HG03108 (cell line): ENCODE data around the gene ATP6V0E1.
"Not testable (repeated sequence)": the region's sequence is repeated elsewhere in the genome, so short reads cannot be mapped to it uniquely, and the experiment has no call there.

Source experiments
- ATAC-seq: cut with Tn5 transposase; IDR thresholded peaks from one replicate; pipeline ENCODE4 v1.9.1; 2021; ENCODE audit warnings: moderate library complexity; ENCODE audit not compliant: unreplicated experiment

ATP6V0E1 gene

DNA sequence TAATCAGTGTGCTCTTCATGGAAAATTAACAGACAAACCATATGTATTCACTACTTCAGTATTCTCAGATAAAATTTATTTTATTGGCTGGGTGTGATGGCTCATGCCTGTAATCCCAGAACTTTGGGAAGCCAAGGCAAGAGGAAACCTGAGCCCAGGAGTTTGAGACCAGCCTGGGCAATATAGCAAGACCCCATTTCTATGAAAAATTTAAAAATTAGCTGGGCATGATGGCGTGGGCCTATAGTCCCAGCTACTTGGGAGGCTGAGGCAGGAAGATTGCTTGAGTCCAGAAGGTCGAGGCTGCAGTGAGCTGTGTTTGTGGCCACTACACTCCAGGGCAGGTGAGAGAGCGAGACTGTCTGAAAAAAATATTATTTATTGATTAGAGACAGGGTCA lies 49.2 kb downstream of the ATP6V0E1 start:
- no peak for ATAC-seq

DNA sequence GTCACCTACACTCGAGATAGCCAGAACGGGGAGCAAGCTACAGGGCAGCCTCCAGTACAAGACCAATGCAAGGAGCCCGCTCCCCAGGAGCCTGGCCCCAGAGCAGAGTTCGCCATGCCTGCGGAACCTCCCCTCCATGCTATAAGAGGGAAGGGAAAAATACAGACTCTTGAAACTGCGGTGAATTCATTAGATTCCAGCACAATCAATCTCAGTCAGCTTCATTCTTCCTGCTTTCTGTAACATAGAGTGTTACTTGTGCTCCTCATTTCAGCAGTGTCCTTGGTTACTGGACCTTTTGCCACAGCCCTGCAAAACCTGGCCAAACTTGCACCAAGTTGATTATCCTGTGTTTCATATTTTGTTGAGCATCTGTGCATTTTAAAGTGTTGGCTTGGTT lies 50.4 kb downstream of the ATP6V0E1 start:
- no peak for ATAC-seq

DNA sequence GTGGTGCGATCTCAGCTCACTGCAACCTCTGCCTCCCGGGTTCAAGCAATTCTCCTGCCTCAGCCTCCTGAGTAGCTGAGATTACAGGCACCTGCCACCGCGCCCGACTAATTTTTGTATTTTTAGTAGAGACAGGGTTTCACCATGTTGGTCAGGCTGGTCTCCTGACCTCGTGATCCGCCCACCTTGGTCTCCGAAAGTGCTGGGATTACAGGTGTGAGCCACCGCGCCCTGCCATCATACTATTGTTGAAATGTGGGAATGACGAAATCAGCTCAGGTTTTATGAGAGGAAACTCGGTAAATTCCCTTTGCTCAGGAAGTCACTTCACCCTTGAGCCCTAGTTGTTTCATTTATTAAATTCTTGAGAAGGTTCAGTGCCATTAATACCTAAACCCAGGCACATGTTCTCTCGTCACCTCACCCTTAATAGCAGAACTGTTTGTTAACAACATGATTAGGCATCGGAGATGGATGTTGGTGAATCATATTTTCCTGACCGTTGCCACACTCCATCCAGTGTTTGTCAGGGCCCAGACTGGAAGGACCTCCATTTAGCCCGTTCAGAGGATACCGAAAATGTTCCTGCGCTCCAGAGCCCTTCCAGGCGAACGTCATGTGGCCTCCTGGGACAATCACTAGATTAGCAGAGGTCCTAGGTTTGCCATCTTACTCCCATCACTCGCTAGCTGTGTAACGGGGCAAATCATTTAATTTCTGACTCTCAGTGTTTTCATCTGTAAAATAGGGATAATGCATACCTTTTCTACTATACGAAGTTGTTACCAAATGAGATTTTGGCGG lies 52.5 kb downstream of the ATP6V0E1 start:
- peak; percentile 72 for ATAC-seq

DNA sequence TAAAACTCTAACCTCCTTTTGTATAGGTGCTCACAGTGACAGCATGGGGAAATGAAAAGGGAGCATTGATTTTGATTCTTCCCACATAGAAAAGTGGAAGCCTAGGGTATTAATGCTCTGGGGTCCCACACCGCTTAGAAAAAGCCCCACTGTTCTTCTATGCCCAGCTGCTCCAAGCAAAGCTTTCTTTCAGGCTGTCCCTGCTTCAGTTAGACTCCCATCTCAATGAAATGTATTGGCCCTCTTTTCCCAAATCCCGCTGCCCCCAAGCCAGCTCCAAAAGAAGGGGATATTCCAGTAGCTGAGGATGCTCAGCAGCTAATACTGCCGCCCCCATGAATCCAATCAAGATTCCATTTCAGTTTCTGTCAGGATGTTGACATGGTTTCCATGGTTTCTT lies 55.6 kb downstream of the ATP6V0E1 start:
- no peak for ATAC-seq

DNA sequence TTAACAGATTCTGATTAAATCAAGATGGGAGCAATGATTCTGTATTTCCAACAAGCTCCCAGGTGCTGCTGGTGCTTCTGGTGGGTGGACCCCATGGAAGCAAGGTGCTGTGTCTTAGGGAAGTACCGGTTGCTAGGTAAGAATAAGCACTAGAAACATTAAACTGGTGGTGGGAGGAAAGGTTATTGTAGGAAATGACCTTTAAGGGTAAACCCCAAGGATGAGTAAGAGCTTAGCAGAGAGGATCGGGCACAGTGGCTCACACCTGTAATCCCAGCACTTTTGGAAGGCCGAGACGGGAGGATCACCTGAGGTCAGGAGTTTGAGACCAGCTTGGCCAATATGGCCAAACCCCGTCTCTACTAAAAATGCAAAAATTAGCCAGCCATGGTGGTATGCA lies 56.4 kb downstream of the ATP6V0E1 start:
- ATAC-seq = no peak

DNA sequence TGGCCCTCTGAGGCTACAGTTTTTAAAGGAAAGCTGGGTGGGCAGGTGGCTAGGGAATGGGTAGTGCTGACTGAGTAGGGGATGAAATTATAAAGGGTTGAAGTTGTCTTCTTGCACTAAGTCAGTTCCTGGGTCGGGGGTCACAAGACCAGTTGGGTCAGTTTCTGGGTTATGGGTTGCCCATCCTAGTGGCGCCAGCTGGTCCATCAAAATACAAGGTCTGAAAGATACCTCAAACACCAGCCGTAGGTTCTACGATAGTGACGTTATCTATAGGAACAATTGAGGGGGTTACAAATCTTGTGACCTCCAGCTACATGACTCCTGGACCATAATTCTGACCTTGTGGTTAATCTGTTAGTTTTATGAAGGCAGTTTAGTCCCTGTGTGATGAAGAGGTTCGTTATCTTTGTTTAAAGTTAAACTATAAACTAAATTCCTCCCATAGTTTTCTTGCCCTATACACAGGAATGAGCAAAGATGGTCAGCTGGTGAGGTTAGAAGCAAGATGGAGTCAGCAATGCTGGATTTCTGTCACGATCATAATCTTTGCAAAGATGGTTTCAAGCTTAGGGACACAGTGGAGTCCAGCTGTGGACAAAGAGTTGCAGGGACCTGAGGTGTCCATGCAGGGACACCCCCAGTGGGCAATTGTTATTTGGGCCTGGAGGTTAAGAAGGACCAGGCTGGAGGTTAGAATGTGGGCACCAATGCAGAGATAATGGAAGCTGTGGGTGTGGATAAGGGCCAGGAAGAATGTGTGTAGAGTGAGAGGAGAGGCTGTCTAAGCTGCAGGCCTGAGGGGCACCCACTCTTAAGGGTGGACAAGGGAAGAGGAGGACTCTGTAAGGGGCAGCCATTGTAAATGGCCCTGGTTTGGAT lies 58.6 kb downstream of the ATP6V0E1 start:
- no peak for ATAC-seq

DNA sequence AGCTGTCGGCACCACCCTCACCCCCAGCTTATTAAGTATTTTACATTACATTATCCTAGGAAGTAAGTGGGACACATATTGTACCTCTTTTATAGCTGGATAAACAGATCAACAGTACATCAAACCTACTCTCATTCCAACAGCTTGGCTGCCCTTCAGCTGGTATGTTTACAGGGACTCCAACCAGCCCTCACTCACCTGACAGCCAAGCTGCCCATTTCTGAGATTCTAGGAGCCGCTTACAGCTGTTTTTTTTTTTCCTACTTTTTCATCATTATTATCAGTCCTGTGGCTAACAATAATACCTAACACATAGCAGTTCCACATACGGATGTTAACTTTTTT lies 59.2 kb downstream of the ATP6V0E1 start:
- ATAC-seq = no peak

DNA sequence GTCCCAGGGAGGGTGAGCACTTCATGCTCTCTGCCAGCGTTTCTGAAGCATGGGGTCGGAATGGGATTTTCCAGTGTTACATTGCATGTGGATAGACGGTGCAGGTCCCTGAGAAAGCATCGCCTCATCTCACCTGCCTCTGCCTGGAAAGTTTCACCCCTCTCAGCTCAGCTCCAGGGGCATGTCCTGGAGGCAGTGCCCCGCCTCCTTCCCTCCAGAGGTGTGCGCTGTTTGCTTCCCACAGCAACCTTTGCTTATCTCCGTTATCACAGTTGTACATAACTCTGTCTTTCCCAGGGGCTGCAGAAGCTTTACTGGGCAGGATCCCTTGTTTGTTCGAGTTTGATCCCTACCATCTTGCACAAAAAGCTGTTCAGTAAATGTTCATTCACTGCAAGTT lies 61.9 kb downstream of the ATP6V0E1 start:
- no peak for ATAC-seq

DNA sequence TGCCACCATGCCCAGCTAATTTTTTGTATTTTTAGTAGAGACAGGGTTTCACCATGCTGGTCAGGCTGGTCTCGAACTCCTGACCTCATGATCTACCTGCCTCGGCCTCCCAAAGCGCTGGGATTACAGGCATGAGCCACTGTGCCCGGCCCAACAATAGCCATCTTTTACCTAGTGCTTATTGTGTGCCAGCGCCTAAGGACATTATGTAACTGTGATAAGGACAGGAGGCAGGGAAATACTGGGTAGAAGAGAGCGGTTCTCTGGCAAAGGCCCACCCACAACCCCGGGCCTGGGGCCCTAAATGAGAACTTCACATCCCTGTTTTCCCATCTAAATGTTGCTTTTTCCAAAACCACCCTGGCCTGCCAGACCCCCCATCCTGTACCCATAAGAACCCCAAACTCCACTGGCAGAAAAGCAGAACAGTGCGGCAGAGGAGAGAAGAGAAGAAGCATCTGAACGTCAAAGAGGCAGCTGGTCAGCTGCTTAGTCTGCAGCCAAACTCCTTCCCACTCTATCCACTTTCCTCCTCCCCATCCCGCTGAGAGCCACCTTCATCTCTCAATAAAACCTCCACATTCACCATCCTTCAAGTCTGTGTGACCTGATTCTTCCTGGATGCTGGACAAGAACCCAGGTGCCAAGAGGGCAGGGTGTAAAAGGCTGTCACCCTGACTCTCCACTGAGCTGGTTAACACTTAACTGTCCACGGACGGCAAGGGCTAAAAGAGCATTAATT lies 63.7 kb downstream of the ATP6V0E1 start:
- ATAC-seq = not testable (repeated sequence)

DNA sequence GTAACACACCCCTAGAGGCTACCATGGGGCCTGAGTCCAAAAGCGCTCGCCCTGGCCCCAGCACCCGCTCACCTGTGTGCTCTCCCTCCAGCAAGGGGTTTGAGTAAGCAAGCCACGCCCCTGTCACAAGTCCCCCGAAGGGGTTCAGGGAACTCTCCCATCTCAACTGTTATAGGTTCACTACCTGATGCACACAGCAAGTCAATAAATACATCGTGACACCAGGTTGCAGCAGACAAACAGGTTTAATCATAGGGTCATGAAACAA lies 64.2 kb downstream of the ATP6V0E1 start:
- ATAC-seq = no peak

DNA sequence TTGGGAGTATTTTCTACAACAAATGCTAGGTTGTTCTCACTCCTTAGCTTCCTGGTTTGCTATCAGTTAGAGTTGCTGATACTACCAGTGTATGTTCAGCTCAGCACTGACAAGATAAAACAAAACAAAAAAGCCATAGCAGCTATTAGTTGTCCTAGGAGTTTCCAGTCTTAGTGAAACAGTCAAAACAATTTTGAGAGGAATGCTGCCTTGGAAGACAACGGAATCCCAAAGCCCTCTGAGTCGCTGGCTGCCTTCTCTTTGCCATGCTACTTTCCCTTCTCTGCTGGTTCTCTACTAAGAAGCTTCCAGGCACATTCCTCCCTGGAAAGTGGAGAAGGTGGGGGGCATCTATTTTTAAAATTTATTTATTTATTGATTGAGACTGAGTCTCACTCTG lies 67.2 kb downstream of the ATP6V0E1 start:
- ATAC-seq = no peak

DNA sequence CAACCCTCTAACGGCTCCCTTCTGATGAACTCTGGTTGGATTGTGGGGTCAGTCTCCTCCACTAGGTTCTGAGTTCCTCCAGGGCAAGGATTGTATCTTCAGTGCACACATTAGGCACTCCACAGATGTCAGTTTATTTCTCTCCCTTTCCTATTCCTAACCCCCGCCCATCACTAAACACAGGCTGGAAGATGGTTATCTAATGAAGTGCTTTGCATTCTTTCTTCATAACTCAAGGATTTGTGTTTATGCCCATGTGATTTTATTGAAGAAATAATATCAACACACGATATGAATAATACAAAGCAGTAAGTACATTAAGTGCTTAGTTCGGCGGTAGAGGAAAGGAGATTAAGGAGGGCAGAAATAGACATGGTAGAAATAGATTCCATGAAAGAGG lies 68.2 kb downstream of the ATP6V0E1 start:
- ATAC-seq = no peak

DNA sequence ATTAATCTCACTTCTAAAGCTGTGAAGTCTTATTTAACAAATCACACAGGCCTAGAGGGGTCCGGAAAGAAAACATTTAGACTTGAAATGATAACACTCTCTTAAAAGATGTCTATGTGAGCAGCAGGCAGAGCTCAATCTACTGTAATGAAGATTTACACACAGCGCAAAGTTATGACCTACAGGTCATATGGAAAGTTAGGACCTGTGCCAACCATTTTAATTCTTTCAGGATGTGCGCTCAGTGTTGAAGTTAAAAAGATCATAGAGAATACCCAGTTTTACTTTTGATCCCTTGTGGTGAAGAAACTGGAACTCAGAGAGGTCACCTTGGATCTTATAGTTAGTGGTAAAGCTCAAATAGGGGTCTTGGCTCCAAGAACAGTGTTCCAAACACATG lies 69.5 kb downstream of the ATP6V0E1 start:
- no peak for ATAC-seq

DNA sequence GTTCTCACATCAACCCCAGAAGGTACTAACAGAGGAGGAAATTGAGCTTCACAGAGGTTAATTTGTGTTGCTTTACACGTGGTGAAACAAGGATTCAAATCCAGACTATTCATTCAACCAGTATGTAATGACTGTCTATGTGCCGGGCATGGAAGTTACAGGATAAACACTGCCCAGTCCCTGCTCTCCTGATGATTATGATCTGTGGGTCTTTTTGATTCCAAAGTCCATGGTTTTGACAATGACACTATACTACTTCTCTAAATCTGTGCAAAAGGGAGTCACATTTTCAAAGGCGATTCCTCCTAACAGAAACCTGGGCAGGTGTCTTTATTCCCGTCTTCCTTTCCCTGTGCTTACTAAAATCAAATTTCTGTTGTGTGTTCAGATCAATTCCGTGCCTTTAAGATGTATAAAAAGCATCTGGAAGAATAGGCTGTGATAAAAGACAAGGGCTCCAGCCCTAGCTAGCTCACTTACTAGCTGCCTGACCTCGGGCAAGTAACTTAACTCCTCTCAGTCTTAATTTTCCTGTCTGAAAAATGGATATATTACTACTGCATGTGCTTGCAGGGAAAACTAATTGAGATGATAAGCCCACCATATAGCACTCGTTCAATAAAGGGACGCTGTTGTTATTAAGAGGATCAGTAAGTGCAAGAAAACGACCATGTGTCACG lies 71.6 kb downstream of the ATP6V0E1 start:
- ATAC-seq = no peak

DNA sequence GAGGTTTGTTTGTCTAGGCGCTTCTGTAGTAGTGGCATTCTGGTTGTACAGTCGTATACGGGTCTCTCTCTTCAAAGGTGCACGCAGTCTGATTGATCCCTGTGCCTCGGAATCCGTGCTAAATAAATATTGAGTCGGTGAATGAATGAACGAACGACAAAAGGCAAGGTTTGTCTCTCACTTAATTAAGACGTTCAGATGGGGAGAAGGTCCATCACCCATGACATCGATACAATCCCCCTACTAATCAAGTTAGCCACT lies 72.1 kb downstream of the ATP6V0E1 start:
- ATAC-seq = no peak

DNA sequence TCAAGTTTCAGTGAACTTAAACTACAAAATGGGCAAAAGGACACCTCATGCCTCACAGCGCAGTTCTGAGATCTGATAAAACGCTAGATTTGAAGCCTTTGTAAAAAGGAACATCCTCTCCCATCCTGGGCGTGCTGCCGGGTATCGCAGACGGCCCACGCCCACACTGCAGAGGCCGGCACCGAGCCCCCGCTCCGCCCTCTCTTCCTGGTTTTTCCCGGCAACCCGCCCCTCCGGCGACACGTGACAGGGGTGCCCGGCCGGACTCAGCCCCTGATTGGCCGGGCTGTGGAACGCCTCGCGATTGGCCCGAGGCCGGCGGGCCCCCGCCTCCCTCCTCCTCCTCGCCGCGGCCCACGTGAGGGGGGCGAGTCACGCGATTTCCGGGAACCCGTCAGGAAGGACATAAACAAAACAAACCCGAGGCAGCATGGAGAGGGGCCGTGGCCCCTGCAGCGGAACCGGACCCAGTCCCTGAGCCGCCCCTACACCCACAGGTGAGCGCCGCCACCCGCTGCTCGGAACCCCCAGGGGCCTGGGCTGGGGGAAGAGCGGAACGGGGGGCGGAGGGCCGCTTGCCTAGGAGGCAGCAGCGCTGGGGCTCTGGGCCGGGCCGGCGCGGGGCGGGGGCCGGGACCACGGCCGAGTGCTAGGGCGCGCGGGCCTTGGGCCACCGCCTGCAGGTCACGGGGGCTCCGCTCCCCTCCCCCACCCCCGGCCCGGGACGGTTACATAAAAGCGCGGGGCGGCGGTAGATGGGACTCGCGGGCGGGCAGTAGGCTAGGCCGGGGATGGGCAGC lies 72.6 kb downstream of the ATP6V0E1 start, which contains the start of gene CREBRF:
Gene CREBRF (plus strand): TSS at position 370 of the 800 bp plus-strand sequence. CDS start 24,424 bp downstream, outside the sequence.
- peak; percentile 68 for ATAC-seq

DNA sequence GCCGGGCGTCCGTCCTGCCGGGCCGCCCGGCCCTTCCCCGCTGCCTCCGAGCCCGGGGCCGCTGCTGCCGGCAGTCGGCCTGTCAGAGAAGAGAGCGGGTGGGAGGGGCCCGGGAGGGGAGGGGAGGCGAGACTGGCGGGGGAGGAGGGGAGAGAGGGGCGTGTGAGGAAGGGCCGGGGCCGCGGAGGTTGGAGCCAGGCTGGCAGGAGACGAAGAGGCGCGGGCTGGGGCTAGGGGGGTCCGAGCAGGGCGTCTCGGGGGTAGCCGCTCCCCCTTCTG lies 73.2 kb downstream of the ATP6V0E1 start:
- peak; percentile 16 for ATAC-seq

DNA sequence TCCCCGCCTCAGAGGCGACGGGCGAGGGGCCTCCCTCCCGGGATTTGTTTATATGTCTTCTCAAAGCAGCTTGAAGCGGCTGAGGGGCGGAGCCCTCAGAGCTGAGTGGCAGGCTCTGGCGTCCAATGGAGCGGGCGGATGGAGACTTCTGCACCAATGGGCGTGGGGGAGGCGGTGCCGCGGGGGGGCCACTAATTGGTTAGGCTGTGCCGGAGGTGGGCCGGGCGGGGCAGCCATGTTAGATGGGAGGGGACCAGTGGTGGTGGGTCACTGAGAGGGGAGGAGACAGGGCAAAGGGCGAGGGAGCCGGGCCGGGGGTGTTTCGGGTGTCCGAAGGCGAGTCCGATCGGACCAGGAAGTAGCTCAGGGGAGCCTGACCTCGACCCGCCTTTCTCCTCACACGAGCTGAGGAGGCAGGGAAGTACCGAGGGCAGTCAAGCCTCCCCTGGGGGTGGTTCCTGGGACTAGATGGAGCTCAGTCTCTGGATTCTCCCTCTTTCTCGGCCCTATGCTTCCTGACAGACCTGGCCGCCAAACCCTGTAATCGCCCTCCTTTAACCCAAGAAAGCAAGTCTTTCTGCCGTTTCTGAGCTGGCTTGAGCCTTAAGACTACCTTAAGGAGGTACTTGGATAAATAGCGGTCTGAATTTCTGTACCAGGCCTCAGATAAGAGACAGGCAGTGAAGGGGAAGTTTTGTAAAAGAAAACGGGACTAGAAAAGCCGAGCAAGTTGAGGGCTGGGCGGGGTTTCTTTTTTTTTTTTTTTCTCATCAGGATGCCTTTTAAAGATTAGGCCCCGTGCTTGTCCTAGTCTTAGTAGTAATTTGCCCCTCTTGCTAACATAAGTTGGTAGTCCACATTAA lies 73.7 kb downstream of the ATP6V0E1 start:
- ATAC-seq = peak; percentile 77

DNA sequence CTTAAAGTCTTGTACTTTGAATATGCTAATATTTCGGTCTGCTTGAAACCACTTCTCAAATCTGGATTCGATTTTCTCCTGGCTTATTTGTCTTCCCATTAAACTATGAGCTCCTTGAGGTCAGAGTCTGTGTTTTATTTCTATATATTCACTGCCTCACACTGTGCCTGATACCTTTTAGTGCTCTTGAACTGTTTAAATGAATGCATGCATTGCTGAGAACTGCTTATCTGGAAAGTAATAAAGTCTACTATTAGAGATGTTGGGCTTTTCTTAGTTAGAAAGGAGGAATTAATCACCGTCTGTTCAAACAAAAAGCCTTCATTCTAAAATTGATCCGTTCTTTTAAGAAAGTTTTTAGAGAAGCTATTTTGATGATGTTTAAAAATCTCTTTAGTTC lies 78.6 kb downstream of the ATP6V0E1 start:
- no peak for ATAC-seq

DNA sequence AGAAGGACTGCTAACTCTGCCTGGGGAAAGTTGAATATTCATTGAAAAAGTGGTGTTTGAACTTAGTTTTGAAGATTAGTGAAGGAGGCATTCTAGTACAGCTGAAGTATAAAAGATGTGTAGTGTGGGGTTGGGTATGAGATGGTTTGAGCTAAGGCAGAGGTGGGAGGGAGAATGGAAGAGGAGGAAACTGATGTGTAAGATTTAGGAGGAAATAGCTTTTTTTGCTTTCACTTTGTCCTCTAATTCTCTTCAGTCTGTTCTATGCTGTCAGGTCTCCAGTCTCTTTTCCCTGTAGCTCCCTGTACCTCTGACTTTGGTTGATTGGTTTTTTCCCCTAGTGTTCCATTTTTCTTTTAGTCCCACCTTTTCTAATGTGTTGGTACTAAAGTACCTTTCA lies 81.6 kb downstream of the ATP6V0E1 start:
- ATAC-seq = no peak
